Measurements from ENCODE around the gene ATF6B.
"Not testable (repeated sequence)": the region's sequence is repeated elsewhere in the genome, so short reads cannot be mapped to it uniquely, and the experiment has no call there.

Gene ATF6B

DNA sequence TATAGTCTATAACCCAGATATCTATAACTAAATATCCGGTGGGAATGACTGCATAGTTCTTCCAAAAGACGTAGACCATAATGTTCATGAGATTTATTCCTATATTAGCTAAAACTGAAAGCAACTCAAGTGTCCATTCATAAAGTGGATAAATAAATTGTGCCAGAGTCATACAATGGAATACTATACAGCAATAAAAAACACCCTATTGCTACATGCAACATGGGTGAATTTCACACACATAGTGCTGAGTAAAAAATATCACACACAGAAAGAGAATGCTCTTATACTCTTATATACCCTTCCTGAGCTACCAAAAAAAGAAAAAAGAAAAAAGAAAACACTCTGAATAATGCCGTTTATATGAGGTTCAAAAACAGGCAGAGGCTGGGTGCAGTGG is 25.8 kb downstream of the ATF6B start:
- no peak for DNase-seq

DNA sequence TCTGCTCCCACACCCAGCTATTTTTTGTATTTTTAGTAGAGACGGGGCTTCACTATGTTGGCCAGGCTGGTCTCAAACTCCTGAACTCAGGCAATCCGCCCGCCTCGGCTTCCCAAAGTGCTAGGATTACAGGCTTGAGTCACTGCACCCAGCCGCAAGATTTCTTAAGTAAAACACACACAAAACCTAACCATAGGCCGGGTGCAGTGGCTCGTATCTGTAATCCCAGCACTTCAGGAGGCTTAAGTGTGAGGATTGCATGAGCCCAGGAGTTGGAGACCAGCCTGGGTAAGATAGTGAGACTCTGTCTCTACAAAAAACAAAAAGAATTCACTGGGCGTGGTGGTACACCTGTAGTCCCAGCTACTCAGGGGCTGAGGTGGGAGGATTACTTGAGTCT is 27.8 kb downstream of the ATF6B start:
- not testable (repeated sequence) for DNase-seq

DNA sequence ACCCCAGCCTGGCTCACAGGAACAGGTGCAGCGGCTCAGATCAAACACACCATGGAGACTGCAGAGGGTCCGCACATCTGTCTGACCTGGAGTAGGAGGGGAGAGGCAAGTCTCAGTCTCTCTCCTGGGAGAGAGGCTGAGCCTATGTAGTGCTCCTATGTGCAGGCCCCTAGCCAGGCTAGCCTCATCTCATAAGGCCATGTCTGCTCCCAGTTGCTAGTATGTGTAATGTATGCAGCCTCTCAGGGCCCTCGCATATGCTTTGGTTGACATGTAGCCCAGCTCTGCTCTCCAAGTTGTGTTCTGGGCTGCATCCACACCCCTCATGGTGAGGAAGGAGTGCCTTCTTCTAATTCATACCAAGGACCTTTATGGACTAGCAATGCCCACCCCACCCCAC is 30.7 kb downstream of the ATF6B start:
- no peak for DNase-seq

- DNase-seq = peak; percentile 24
Measured at GRCh38 chr6:32096394-32097258, 31.4 kb downstream of the ATF6B start.

DNA sequence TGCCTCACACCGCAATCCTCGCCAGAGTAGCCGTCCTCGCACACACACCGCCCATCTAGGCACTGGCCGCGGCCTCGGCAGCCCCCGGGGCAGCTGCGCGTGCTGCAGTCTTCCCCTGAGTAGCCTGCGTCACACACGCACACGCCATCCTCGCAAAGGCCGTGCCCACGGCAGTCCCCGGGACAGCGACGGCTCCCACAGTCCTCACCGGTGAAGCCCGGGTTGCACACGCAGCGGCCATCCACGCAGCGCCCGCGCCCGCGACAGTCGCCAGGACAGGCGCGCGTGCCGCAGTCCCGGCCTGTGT is 32.0 kb downstream of the ATF6B start:
- no peak for DNase-seq

DNA sequence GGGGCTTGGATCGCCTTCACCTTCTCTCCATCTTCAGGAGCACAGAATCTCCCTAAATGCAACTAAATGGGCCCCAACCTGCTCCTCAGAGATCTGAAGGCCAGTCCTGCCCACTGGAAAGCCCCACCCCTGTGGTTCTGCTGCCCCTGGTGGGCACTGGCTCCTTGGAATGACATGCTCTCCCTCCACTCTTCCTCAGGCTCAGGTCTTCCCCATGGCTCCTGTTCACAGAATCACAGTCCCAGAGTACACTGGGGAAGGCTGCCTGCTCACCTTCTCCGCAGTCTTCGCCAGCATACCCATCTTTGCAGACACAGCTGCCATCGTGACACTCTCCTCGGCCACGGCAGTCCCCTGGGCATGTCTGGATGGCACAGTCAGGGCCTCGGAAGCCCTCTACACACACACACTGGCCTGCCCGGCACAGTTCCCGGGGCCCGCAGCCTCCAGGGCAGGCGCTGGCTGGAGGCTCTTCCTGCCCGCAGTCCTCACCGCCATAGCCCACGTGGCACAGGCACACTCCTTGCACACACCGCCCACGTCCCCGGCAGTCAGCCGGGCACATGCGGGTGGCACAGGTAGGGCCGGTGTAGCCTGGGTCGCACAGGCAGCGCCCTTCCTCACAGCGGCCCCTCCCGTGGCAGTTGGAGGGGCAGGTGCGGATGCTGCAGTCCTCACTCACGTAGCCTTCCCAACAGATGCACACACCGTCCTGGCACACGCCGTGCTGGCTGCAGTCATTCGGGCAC is 32.5 kb downstream of the ATF6B start:
- DNase-seq = peak; percentile 46

DNA sequence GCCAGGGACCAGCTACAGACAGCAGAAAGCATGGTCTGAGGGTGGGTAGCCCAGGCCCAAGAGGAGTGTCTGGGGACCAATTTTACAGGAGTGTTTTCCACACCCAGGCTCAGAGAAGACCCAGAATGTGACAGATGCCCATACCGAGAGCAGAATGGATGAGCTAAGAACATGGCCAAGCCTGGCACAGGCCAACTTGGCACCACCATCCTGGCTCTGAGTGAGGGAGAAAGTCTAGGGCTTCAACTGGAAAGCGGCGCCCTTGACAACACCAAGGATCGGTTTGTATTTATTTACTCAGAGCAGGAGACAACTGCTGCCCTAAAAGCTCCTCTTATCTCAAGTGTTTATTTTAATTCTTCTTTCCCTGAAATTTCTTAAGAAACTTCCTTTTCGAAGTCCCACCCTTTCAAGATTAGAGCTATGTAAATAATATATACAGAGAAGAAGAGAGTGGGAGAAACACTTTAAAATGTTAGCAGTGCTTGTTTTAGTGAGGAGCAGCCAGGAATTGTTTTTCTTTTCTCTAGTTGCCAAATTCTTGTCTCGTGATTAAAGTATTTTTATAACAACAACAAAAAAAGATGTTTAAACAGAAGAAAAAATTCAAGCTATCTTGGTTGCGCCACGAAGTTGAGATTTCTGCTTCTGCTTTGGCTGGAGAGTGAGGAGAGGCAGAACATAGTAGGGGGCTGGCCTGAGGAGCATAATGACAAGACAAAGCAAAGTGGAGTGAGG is 35.1 kb downstream of the ATF6B start:
- DNase-seq = no peak

DNA sequence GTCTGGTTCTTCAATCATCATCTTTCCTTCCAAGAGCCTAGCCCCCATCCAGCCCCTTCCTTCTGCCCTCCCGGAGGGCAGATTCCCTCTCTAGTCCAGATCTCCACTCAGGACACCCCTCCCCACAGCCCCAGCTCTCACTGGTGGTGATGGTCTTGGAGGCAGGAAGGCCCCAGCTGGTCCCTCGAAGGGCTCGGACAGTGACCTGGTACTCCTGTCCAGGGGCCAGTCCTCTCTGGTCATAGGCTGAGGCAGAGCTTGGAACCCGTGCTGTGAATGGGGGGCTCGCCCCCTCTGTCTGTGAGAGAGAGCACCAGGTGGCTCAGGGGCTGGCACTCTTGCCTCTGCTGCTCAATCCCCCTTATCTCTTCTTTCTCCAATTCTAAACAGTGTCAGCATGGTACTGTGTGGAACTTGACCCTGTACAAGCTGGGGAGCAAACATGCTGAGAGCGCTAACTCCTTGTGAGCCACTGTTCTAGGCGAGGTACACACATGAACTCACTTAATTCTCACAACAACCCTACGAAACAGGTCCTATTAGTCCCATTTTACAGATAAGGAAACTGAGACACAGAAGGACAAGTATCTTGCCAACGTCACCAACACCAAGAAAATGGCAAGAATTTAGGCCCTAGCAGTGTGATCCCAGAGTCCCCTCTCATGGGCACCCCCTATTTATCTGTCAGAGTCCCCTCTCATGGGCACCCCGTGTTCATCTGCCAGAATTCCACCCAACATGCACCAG is 38.8 kb downstream of the ATF6B start:
- no peak for DNase-seq

- DNase-seq = no peak
Measured at GRCh38 chr6:32088487-32089049, 39.5 kb downstream of the ATF6B start.

GRCh38 chr6:32087574-32088486 is 40.2 kb downstream of the ATF6B start:
- DNase-seq = peak; percentile 79

DNA sequence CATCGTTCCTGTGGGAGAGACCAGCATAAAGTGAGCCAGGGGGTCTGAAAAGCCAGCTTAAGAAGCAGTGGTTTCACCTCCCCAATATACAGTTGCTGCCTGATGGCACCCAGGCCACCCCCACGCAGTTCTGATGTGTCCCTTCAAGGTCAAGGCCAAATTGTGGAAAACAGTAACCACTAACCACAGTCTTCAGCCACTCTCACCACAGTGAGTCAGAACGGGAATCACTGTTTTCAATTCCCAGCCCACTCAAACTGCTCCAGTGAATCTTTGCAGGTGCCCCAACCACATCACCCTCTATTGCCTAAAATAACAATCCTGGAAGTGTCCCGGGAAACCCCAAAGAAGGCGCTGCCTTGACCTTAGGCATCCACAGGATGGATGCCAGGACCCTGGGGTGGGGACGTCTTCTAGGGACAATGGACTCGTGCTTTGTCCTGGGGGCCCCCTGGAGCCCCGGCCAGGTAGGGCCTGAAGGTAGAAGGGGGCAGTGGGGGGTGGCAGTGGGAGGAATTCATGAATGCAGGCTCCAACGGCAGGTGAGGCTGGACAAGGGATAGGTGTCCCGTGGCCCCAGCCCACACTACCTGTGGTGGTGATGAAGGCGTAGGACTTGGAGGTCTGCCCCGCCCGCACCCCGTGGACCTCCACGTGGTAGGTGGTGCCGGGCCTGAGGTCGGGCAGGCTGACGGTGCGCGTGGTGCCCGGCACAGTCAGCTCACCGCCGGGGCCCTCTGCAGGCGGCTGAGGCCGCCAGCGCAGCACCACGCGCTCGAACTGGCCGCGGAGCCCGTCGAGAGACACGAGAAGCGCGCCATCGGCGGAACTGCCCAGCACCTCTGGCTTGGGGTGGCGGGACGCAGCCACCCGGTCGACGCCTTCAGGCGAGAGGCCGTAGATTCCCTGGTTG is 41.1 kb downstream of the ATF6B start:
- DNase-seq = no peak

- no peak for DNase-seq
Measured at GRCh38 chr6:32085759-32086459, 42.1 kb downstream of the ATF6B start.

DNA sequence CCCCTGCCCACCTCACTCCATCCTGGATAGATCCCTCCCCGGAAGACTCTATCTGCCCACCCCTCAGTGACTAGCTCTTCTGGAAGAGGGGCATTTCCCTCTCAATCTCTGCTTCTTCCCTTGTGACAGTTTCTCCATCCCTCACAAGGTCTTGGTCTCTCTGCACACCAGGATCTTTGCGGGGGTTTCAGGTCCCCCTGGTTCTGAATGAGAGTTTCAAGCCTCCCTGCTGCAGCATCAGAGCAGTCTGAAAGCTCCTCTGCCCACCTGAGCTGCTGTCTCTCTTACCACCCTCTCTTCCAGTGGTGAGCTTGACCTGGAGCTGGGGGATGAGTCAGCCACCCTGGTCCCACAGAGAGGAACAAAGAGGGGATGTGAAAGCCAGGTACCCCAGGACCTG is 43.3 kb downstream of the ATF6B start:
- DNase-seq = no peak

- DNase-seq = no peak
Measured at GRCh38 chr6:32083812-32084768, 44.0 kb downstream of the ATF6B start.

GRCh38 chr6:32082935-32083334 is 45.1 kb downstream of the ATF6B start:
- no peak for DNase-seq

GRCh38 chr6:32082478-32082877 is 45.6 kb downstream of the ATF6B start:
- no peak for DNase-seq

GRCh38 chr6:32081168-32081990 is 46.7 kb downstream of the ATF6B start:
- DNase-seq = no peak

Data from NCI-H69 (cell line).